ENCODE results near the gene SOX6.

Gene SOX6

DNA sequence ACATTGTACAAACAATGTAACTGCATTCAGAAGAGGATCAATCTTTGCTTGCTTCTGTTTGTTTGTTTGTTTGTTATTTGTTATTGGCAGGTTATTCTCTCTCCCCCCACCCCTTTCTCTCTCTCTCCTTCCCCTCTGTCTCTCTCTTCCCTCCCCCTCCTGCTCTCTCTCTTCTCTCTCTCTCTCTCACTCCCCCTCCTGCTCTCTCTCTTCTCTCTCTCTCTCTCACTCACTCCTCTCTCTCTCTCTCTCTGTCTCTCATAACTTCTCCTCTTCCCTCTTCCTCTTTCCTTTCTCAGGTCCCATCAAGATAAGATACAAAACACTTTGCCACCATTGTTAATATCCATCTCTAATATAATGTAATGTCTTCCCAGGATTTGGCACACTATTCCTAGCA is 236.3 kb downstream of the SOX6 start:
- TF ChIP-seq, protein P1, sequence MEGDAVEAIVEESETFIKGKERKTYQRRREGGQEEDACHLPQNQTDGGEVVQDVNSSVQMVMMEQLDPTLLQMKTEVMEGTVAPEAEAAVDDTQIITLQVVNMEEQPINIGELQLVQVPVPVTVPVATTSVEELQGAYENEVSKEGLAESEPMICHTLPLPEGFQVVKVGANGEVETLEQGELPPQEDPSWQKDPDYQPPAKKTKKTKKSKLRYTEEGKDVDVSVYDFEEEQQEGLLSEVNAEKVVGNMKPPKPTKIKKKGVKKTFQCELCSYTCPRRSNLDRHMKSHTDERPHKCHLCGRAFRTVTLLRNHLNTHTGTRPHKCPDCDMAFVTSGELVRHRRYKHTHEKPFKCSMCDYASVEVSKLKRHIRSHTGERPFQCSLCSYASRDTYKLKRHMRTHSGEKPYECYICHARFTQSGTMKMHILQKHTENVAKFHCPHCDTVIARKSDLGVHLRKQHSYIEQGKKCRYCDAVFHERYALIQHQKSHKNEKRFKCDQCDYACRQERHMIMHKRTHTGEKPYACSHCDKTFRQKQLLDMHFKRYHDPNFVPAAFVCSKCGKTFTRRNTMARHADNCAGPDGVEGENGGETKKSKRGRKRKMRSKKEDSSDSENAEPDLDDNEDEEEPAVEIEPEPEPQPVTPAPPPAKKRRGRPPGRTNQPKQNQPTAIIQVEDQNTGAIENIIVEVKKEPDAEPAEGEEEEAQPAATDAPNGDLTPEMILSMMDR (IDR thresholded peaks at IDR 0.05; ENCODE audit: low read depth, low read length): no peak
- H3K4me3 ChIP-seq (ENCODE audit: low read depth, low read length): no peak overlapping the region

DNA sequence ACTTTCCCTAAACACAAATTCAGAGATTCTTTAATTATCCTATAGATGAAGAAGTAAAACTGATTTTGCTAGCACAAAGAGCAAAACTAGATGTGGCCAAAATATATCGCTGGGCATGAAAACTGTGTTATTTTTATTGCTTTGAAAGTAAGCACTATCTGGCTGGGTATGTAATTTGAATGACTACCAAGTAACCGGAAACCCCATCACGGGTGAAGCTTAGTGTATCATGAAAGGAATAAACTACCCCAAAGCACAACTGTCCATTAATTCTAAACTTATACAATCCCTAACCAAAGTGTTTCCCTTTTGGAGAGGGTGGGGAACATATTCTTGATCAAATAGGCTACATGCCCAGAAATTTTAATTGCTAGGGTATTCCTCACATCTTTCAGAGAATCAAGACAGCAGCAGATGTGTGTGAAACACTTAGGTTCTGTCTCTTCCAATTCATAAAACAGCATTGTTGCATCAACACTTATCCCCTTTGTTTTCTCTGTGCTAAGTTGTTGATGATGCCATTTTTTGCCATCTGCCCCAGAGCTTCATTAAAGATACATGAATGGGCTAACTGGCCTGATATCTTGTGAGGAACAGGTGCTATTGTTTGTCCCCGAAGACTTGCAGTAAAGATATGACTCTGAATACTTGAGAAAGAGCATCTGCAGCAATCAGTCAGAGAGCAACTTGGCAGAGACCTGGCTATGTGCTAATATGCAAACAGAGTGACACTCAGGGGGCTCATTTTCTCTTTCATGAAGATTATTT is 238.2 kb downstream of the SOX6 start:
- TF ChIP-seq, protein P1 (IDR thresholded peaks at IDR 0.05; ENCODE audit: low read depth, low read length): no peak
- no peak overlapping the region for H3K4me3 ChIP-seq (ENCODE audit: low read depth, low read length)

DNA sequence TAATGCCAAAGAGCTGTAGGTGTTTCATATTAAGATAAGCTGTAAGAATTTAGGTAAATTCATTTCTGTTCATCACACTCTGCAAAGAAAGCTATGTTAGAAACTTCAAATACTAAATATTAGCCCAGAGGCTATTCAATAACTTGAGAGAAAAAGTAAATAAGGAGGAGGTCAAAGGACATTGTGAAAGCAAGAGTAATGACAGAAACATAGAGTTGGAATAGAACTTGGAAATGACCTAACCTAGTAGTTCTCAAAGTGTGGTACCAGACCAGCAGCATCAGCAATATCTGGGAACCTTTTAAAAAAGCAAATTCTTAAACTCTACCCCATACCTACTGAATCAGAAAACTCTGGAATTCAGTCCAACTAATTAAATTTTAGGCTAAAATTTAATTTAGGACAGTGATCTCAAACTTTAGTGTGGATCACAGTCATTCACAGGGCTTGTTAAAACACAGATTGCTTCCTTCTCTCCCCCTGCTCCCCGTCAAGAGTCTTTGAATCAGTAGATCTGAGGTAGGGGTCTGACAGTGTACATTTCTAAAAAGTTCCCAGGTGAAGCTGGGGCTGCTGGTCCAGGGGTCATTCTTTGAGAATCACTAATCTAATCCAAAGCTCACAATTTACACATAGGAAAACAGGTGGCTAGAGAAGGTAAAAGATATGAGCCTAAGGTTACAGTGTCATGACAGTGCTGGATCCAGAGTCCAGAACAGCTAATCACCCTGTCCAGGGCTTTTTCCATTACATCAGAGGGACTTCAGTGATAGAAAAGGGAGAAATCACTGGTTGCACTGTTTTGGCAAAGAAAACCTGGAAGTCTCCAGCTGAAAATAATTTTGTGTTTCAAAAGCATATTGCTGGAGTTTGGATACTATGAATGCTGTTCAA is 241.1 kb downstream of the SOX6 start:
- TF ChIP-seq, protein P1 (IDR thresholded peaks at IDR 0.05; ENCODE audit: low read depth, low read length): no peak
- H3K4me3 ChIP-seq (ENCODE audit: low read depth, low read length): no peak overlapping the region

DNA sequence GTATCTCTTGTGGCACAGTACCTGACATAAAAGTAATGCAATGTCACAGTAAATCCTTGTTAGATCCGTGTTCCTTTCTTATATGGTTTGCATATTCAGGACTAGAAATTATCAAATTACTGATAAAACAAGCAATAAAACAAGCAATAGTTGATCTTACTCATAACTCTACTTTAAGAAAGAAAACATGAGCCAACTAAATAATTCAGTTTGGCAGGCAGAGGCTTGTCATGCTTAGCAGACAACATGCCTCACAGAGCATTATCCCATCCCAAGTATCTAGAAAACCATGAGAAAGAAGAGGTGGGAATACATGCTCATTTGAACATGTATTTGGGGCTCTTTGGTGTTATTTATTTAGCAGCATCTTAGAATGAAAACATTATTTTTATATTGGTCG is 241.9 kb downstream of the SOX6 start:
- TF ChIP-seq, protein P1 (IDR thresholded peaks at IDR 0.05; ENCODE audit: low read depth, low read length): no peak

DNA sequence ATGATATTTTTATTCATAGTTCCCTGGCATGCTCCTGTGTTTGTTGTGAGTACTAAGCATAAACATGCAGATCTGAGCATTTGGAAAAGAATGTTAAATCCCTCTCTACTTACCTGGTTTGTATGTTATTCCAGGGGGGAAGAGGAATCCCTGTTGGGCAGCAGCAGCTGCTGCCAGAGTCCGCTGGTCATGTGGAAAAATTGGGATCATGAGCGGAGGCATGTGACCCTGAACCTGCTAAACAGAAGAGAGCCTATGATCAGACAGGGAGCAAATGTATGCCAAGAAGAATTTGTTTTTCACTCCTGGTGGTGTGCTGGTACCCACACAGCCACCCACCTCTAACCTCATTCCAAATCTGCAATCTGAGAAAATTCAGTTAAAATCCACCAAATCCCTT is 244.7 kb downstream of the SOX6 start:
- TF ChIP-seq, protein P1 (IDR thresholded peaks at IDR 0.05; ENCODE audit: low read depth, low read length): no peak
- H3K4me3 ChIP-seq (ENCODE audit: low read depth, low read length): no peak overlapping the region

More for the DNA sequence above, 241.9 kb downstream of the SOX6 start:
- no peak overlapping the region for H3K4me3 ChIP-seq (ENCODE audit: low read depth, low read length)

DNA sequence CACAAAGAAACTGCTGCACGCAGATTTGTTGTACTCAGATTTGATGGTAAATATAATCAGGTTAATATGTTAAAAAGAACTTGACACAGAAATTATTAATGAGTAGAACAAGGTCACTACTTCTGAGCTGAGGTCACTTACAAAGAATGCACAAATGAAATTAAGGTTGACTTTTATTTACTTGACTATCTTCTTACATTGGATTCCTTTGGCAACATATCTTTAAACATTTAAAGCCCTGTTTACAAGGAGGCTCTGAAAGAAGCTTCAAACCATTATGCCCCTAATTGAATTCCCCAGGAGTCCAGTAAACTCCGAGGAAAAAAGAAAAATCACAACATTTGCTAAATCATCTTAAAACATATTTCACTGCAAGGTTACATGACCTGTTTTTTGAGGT is 245.5 kb downstream of the SOX6 start:
- TF ChIP-seq, protein P1 (IDR thresholded peaks at IDR 0.05; ENCODE audit: low read depth, low read length): no peak
- no peak overlapping the region for H3K4me3 ChIP-seq (ENCODE audit: low read depth, low read length)

Data from WI38 (cell line).